Measurements from ENCODE around the gene CIITA. TPM values are rescaled to one million over a fixed set of nuclear protein-coding genes. Genes with fewer than 3 reads are reported as not detected.

CIITA gene
- total RNA-seq, 1 donor from 2014 or later: 401 TPM

DNA sequence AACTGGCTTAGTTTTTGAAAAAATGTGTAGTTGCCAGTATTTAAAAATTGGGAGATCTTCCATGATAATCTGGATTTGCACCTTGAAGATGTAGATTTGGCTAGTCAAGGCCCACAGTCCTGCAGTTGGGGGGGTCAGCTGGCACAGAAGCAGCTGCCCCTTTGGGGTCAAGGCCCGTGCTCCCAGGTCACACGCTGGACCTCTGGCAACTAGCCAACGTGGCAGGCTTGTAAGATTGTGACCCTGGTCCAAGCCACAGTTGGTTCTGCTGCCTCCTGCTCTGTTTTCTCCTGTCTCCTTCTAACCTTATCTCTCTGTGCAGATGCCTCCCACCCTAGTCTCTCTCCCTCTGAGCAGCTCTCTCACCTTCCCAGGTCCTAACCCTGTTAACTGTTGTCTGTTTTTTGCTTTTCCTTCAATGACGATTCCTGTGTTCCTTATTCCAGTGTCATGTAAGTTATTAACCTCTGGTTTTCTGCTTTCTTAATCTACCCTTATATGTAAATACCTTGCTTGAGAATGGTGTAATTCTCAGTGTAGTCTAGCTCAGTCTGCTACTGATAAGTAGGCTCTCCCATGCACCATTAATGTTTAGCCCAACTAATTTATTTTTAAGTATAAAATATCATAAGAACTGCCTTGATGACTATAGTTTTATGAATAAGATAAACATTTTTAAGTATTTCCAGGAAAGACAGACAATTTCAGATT, 95.3 kb downstream of the CIITA start:
- ChIA-PET POLR2A (interaction anchor here (1.3 kb wide), 1 partner anchor 283 kb away, joined by 9 read pairs; the partner anchor contains the start of gene SOCS1), CTCF (interaction anchor here (0.8 to 3.7 kb wide), 7 partner anchors 8 to 559 kb away, joined by 3 to 37 read pairs (median 8); partner anchors contain the start of gene SOCS1)
- ATAC-seq (ENCODE audit: low read depth) (no peak), DNase-seq (no peak)
- no peak overlapping the region for H3K4me3 Mint-ChIP-seq
- TF ChIP-seq, protein P1, sequence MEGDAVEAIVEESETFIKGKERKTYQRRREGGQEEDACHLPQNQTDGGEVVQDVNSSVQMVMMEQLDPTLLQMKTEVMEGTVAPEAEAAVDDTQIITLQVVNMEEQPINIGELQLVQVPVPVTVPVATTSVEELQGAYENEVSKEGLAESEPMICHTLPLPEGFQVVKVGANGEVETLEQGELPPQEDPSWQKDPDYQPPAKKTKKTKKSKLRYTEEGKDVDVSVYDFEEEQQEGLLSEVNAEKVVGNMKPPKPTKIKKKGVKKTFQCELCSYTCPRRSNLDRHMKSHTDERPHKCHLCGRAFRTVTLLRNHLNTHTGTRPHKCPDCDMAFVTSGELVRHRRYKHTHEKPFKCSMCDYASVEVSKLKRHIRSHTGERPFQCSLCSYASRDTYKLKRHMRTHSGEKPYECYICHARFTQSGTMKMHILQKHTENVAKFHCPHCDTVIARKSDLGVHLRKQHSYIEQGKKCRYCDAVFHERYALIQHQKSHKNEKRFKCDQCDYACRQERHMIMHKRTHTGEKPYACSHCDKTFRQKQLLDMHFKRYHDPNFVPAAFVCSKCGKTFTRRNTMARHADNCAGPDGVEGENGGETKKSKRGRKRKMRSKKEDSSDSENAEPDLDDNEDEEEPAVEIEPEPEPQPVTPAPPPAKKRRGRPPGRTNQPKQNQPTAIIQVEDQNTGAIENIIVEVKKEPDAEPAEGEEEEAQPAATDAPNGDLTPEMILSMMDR (IDR thresholded peaks at IDR 0.05): no peak
- H3K27ac Mint-ChIP-seq: no peak overlapping the region
- peaks cover 76% of the 10 kb centered on the region for H3K36me3 Mint-ChIP-seq (ENCODE audit: low read depth)
- no peaks in the 10 kb centered on the region for H3K9me3 Mint-ChIP-seq
- no peaks in the 10 kb centered on the region for H3K27me3 Mint-ChIP-seq
- intact Hi-C loops (cut with micrococcal nuclease): no loop called here
- peaks cover 5% of the 10 kb centered on the region for H3K4me1 Mint-ChIP-seq

DNA sequence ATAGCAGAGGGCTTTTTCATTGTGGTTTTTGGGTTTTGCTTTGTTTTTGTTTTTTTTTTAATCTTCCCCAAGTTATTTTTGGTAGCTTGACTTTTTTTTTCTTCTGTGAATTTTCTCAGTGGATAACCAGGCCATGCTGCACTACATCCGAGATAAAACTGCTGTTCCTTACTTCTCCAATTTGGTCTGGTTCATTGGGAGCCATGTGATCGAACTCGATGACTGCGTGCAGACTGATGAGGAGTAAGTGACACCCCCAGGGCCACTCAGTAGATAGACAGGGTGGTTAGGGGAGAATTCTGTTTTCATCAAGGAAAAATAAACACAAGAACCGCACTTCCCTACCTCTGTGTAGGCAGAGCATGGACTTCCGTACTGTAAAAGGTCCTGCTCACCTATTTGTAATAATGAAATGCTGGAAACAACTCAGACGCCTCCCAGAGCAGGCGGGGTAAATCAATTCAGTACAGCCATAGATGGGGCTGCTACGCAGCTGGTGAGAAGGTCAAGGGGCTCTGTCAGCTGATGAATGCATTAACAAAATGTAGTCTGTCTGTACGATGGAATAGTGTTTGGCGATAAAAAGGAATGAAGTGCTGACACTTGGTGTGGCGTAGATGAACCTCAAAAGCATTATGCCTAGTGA, 95.9 kb downstream of the CIITA start:
- Mint-ChIP-seq H3K4me3 (no peak overlapping the region), H3K27ac (no peak overlapping the region), H3K9me3 (no peaks in the 10 kb centered on the region), H3K27me3 (no peaks in the 10 kb centered on the region), H3K4me1 (peaks cover 4% of the 10 kb centered on the region), H3K36me3 (ENCODE audit: low read depth) (peaks cover 76% of the 10 kb centered on the region)
- ChIA-PET CTCF (interaction anchor here (0.8 to 3.7 kb wide), 4 partner anchors 133 to 435 kb away, joined by 3 to 37 read pairs (median 4); partner anchors contain the start of gene SOCS1), POLR2A (interaction anchor here (1.3 kb wide), 1 partner anchor 282 kb away, joined by 9 read pairs; the partner anchor contains the start of gene SOCS1)
- TF ChIP-seq, protein P1 (IDR thresholded peaks at IDR 0.05): no peak
- intact Hi-C loops (cut with micrococcal nuclease): no loop called here
- ATAC-seq (ENCODE audit: low read depth): no peak
- DNase-seq: no peak

DNA sequence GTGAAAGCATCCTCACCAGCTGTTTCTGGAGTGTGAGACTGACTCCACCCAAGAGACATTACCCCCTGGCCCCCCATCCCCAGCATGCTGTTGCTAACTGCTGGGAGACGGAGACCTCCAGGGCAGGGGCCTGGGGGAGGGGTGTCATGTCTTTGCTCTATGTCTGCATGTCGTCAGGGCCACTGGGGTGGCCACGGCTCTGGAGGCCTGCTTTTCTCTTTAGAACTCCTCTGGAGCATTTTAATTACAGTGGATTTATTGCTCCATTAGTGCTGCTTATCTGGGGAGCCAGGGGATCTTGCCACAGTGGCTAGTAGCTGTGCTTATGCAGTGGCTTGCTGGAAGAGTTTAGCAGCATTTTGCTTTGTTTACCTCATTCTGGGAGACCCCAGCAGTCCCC, 99.6 kb downstream of the CIITA start:
- no peak overlapping the region for H3K4me3 Mint-ChIP-seq
- no peaks in the 10 kb centered on the region for H3K9me3 Mint-ChIP-seq
- CTCF ChIA-PET: no interaction called here
- TF ChIP-seq, protein P1 (IDR thresholded peaks at IDR 0.05): no peak
- H3K4me1 Mint-ChIP-seq: peaks cover 17% of the 10 kb centered on the region
- no peak for DNase-seq
- H3K27me3 Mint-ChIP-seq: no peaks in the 10 kb centered on the region
- POLR2A ChIA-PET: interaction anchor here (1.9 kb wide), 1 partner anchor 279 kb away, joined by 5 read pairs; the partner anchor contains the start of gene SOCS1
- peaks cover 74% of the 10 kb centered on the region for H3K36me3 Mint-ChIP-seq (ENCODE audit: low read depth)
- intact Hi-C loops (cut with micrococcal nuclease): no loop called here
- no peak overlapping the region for H3K27ac Mint-ChIP-seq
- ATAC-seq (ENCODE audit: low read depth): no peak

DNA sequence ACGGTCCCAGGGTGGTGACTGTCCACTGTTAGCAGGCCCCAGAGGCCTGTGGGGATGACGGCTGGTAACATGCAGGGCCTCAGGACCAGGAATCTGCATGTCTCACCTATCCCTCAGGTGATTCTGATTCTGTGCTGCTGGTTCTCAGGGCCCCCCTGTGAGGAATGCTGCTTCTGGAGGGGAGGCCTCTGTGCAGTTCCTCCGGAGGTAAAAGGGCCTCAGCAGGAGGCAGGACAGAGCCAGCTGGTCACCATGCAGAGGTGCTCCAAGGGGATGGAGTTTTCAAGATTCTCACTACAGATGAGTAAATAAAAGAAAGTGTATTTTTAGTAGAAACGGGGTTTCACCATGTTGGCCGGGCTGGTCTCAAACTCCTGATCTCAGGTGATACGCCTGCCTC, 101.1 kb downstream of the CIITA start:
- no peak for ATAC-seq (ENCODE audit: low read depth)
- Mint-ChIP-seq H3K27me3 (no peaks in the 10 kb centered on the region), H3K9me3 (no peaks in the 10 kb centered on the region), H3K4me1 (peaks cover 32% of the 10 kb centered on the region), H3K36me3 (ENCODE audit: low read depth) (peaks cover 67% of the 10 kb centered on the region), H3K27ac (no peak overlapping the region), H3K4me3 (no peak overlapping the region)
- intact Hi-C loops (cut with micrococcal nuclease): no loop called here
- DNase-seq: no peak
- ChIA-PET POLR2A (no interaction called here), CTCF (no interaction called here)
- TF ChIP-seq, protein P1 (IDR thresholded peaks at IDR 0.05): no peak

DNA sequence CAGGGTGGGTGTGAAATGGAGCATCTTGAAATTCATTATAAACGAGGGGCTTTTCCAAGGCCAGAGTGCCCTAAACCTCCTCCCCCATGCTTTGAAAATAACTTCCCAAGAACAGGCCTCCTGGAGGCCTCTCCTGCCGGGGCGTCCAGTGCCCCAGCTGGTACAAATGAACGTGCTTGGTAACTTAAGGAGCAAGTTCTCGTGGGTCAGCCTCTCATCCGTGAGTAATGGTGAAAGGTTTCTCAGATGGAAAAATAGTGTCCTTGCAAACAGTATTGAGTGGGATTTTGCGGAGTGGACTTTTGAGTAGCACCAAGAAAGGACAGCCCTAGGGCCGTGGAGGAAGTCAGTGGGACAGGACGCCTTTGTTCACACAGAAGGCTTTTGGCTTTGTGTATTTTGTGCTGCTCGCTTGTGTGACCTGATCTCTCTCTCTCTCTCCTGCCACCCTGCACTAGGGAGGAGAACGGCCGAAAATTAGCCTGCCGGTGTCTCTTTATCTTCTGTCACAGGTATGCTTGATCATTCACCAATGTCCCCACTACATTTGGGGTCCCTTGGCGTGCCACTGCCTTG, 102.0 kb downstream of the CIITA start:
- ChIA-PET CTCF (interaction anchor here (2.0 kb wide), 2 partner anchors 8 to 14 kb away, joined by 10 to 15 read pairs; no protein-coding TSS in a partner anchor), POLR2A (interaction anchor here (0.6 kb wide), 1 partner anchor 760 kb away, joined by 3 read pairs; no protein-coding TSS in a partner anchor)
- ATAC-seq (ENCODE audit: low read depth) (no peak), DNase-seq (no peak)
- Mint-ChIP-seq H3K4me3 (no peak overlapping the region), H3K9me3 (no peaks in the 10 kb centered on the region), H3K27me3 (no peaks in the 10 kb centered on the region), H3K4me1 (peaks cover 39% of the 10 kb centered on the region), H3K36me3 (ENCODE audit: low read depth) (peaks cover 68% of the 10 kb centered on the region), H3K27ac (peak overlapping the region; percentile 3)
- intact Hi-C loops (cut with micrococcal nuclease): no loop called here
- TF ChIP-seq, protein P1 (IDR thresholded peaks at IDR 0.05): no peak
